ENCODE measurements around the gene MBD3. TPM values are rescaled to one million over a fixed set of nuclear protein-coding genes. Genes with fewer than 3 reads are reported as not detected.

Gene MBD3
- total RNA-seq, 1 donor from 2014 or later: 34.2 TPM

DNA sequence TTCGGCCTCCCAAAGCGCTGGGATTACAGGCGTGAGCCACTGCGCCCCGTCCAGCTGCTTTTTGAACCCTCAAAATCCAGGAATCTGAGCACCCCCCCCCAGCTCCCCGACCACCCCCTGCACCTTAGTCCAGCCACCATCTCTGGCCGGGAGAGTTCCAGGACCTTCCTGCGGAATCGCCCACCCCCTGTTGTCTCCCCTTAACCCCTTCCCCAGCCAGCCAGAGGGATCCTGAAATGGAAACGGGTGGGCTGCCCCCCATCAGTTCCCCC lies 772 bp upstream of the MBD3 start:
- H3K9ac ChIP-seq: no peak overlapping the region
- peak overlapping the region; percentile 60 for H3K4me3 ChIP-seq
- H3K79me2 ChIP-seq (ENCODE audit: low read depth): peaks cover 36% of the 10 kb centered on the region
- H3F3A ChIP-seq (ENCODE audit: low read depth): peaks cover 44% of the 10 kb centered on the region
- Mint-ChIP-seq H3K4me3 (peak overlapping the region; percentile 88), H3K27me3 (ENCODE audit: insufficient read depth, low read depth) (peaks cover 5% of the 10 kb centered on the region), H3K9me3 (no peaks in the 10 kb centered on the region), H3K27ac (no peak overlapping the region), H3K36me3 (peaks cover 15% of the 10 kb centered on the region), H3K4me1 (peaks cover 16% of the 10 kb centered on the region)
- H2AFZ ChIP-seq (replicated peaks): no peak overlapping the region
- no peak for DNase-seq (ENCODE audit: low spot score)
- H3K27ac ChIP-seq: no peak overlapping the region
- H3K9me3 ChIP-seq (ENCODE audit: low read depth): no peaks in the 10 kb centered on the region
- no peaks in the 10 kb centered on the region for H3K27me3 ChIP-seq
- no peaks in the 10 kb centered on the region for H3K36me3 ChIP-seq
- H4K20me1 ChIP-seq (ENCODE audit: low read depth): peaks cover 35% of the 10 kb centered on the region
- no peak for TF ChIP-seq EZH2 (IDR thresholded peaks at IDR 0.05)
- TF ChIP-seq, protein P1, sequence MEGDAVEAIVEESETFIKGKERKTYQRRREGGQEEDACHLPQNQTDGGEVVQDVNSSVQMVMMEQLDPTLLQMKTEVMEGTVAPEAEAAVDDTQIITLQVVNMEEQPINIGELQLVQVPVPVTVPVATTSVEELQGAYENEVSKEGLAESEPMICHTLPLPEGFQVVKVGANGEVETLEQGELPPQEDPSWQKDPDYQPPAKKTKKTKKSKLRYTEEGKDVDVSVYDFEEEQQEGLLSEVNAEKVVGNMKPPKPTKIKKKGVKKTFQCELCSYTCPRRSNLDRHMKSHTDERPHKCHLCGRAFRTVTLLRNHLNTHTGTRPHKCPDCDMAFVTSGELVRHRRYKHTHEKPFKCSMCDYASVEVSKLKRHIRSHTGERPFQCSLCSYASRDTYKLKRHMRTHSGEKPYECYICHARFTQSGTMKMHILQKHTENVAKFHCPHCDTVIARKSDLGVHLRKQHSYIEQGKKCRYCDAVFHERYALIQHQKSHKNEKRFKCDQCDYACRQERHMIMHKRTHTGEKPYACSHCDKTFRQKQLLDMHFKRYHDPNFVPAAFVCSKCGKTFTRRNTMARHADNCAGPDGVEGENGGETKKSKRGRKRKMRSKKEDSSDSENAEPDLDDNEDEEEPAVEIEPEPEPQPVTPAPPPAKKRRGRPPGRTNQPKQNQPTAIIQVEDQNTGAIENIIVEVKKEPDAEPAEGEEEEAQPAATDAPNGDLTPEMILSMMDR (IDR thresholded peaks at IDR 0.05): no peak
- peaks cover 15% of the 10 kb centered on the region for H3K4me1 ChIP-seq
- H3K4me2 ChIP-seq: peak overlapping the region; percentile 98

DNA sequence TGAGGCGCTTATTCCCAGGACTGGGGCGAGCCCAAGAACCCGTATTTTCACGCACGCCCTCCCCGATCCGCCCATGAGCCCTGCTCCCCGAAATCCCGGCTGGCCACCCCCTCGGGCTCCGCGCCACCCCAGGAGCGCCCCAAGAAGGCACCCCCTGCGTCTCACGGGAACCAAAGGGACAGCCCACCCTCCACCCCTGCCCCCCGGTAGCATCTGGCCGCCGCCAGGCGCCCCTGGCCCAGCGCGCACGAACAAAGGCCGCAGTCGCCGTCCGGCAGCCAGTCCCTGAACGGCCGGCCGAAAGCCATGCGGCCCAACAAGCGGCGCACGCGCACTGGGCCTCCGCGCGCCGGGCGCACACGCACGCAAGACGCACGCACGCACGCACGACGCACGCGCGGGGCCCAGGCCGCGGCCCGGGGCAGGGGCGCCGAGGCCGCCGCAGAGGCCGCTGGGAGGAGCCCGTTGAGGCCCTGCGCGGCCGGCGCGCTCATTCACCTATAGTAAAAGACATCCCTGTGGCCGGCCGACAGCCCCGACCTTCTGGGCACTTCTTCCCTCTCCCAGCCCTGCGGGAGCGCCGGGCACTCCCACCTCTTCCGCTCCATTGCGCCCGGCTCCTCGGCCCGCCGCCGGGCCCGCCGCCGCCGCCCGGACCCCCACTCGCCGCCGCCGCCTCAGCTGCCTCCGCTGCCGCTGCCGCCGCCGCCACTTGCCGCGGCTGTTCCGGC lies 476 bp downstream of the MBD3 start:
- peaks cover 44% of the 10 kb centered on the region for H3F3A ChIP-seq (ENCODE audit: low read depth)
- peak overlapping the region; percentile 98 for H3K27ac ChIP-seq
- Mint-ChIP-seq H3K27me3 (ENCODE audit: insufficient read depth, low read depth) (peaks cover 3% of the 10 kb centered on the region), H3K36me3 (peaks cover 19% of the 10 kb centered on the region), H3K27ac (peak overlapping the region; percentile 99), H3K9me3 (no peaks in the 10 kb centered on the region), H3K4me3 (peak overlapping the region; percentile 94), H3K4me1 (peaks cover 23% of the 10 kb centered on the region)
- no peak overlapping the region for H2AFZ ChIP-seq (replicated peaks)
- H3K9me3 ChIP-seq (ENCODE audit: low read depth): no peaks in the 10 kb centered on the region
- H3K4me1 ChIP-seq: peaks cover 15% of the 10 kb centered on the region
- peak overlapping the region; percentile 77 for H3K4me3 ChIP-seq
- H3K27me3 ChIP-seq: no peaks in the 10 kb centered on the region
- H3K4me2 ChIP-seq: peak overlapping the region; percentile 89
- peaks cover 49% of the 10 kb centered on the region for H3K79me2 ChIP-seq (ENCODE audit: low read depth)
- peak overlapping the region; percentile 82 for H3K9ac ChIP-seq
- TF ChIP-seq, protein P1 (IDR thresholded peaks at IDR 0.05): no peak
- TF ChIP-seq EZH2phosphoT487 (IDR thresholded peaks at IDR 0.05) (no peak), EZH2 (IDR thresholded peaks at IDR 0.05) (no peak)
- peak; percentile 96 for DNase-seq (ENCODE audit: low spot score)
- H4K20me1 ChIP-seq (ENCODE audit: low read depth): peaks cover 41% of the 10 kb centered on the region
- no peaks in the 10 kb centered on the region for H3K36me3 ChIP-seq

DNA sequence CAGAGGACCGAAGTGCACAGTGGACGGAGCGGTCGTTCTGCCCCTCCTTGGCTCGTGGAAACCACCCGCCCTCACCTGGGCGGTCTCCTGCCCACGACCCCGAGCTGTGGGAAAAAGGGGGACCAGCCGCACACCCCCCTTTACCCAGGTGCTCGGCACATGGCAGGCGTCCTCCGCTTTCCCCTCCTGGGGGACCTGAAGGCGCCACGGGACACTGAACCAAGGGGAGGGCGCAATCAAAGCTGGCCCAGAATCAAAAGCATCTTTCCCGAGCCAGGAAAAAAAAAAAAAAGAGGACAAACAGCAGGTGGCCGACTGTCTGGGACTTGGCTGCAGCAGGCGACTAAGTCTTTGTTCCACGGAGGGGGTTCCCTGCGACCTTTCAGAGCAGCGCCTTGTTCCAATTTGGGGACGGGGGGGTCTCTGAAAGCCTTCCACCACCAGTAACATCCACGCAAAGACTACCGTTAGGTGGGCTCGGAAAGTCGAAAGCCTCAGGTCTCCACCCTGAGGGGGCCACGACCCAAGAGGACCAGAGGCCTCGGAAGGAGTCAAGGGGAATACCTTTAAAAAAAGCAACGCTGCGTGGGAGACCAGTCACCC lies 1.1 kb downstream of the MBD3 start:
- peak overlapping the region; percentile 77 for H3K4me3 ChIP-seq
- no peaks in the 10 kb centered on the region for H3K9me3 Mint-ChIP-seq
- H3K36me3 ChIP-seq: no peaks in the 10 kb centered on the region
- H3K27ac Mint-ChIP-seq: peak overlapping the region; percentile 99
- no peaks in the 10 kb centered on the region for H3K9me3 ChIP-seq (ENCODE audit: low read depth)
- H3F3A ChIP-seq (ENCODE audit: low read depth): peaks cover 44% of the 10 kb centered on the region
- H3K4me1 Mint-ChIP-seq: peaks cover 23% of the 10 kb centered on the region
- H2AFZ ChIP-seq (replicated peaks): no peak overlapping the region
- H3K27me3 ChIP-seq: no peaks in the 10 kb centered on the region
- peak overlapping the region; percentile 82 for H3K9ac ChIP-seq
- peak overlapping the region; percentile 89 for H3K4me2 ChIP-seq
- H3K4me1 ChIP-seq: peaks cover 15% of the 10 kb centered on the region
- peak; percentile 65 for DNase-seq (ENCODE audit: low spot score)
- peak overlapping the region; percentile 98 for H3K27ac ChIP-seq
- H3K79me2 ChIP-seq (ENCODE audit: low read depth): peaks cover 56% of the 10 kb centered on the region
- peaks cover 3% of the 10 kb centered on the region for H3K27me3 Mint-ChIP-seq (ENCODE audit: insufficient read depth, low read depth)
- no peak for TF ChIP-seq EZH2 (IDR thresholded peaks at IDR 0.05)
- peaks cover 19% of the 10 kb centered on the region for H3K36me3 Mint-ChIP-seq
- peak overlapping the region; percentile 94 for H3K4me3 Mint-ChIP-seq
- peaks cover 47% of the 10 kb centered on the region for H4K20me1 ChIP-seq (ENCODE audit: low read depth)
